OCI-LY1 (cell line): ENCODE results near the gene AFF2.

Source experiments
- H2AFZ ChIP-seq: fragments of 200-600 bp; sonication (generic), shearing (Covaris generic); 2 replicates; pipeline ENCODE4 v1.6.0; 2014; ENCODE audit warnings: antibody characterized with exemption, mild to moderate bottlenecking, low read length
- H3F3A ChIP-seq: fragments of 200-600 bp; sonication (generic), shearing (Covaris generic); 2 replicates; pipeline ENCODE4 v1.6.0; 2014; ENCODE audit warnings: mild to moderate bottlenecking, antibody characterized with exemption, low read length, moderate library complexity; ENCODE audit not compliant: insufficient read depth
- H3K27ac ChIP-seq: fragments of 200-600 bp; sonication (generic); 2 replicates; pipeline ENCODE4 v1.5.1; 2014; ENCODE audit warnings: low read length, mixed run types, mild to moderate bottlenecking, low read depth; ENCODE audit not compliant: poor library complexity, severe bottlenecking
- H3K27me3 ChIP-seq: fragments of 200-600 bp; sonication (generic); 2 replicates; pipeline ENCODE4 v1.6.0; 2014; ENCODE audit warnings: antibody characterized with exemption, mild to moderate bottlenecking, low read length, moderate library complexity; ENCODE audit not compliant: insufficient read depth
- H3K36me3 ChIP-seq: fragments of 200-600 bp; sonication (generic); 2 replicates; pipeline ENCODE4 v1.6.1; 2014; ENCODE audit warnings: mild to moderate bottlenecking, antibody characterized with exemption, low read length, moderate library complexity, mixed read lengths; ENCODE audit not compliant: insufficient read depth
- H3K4me1 ChIP-seq: fragments of 200-600 bp; sonication (generic); 2 replicates; pipeline ENCODE4 v1.5.1; 2014; ENCODE audit warnings: mild to moderate bottlenecking, low read length, moderate library complexity; ENCODE audit not compliant: insufficient read depth, severe bottlenecking
- H3K4me2 ChIP-seq: fragments of 200-600 bp; sonication (generic), shearing (Covaris generic); 2 replicates; pipeline ENCODE4 v1.6.1; 2014; ENCODE audit warnings: low read length
- H3K4me3 ChIP-seq: fragments of 200-600 bp; sonication (generic); 2 replicates; pipeline ENCODE4 v1.5.1; 2014; ENCODE audit warnings: low read length, low read depth, mild to moderate bottlenecking, mixed read lengths; ENCODE audit not compliant: poor library complexity, severe bottlenecking
- H3K79me2 ChIP-seq: fragments of 200-600 bp; shearing (Covaris generic); 2 replicates; pipeline ENCODE4 v1.6.1; 2016; ENCODE audit warnings: mixed run types, low read length, mixed read lengths; ENCODE audit not compliant: insufficient read depth
- H3K9ac ChIP-seq: fragments of 200-600 bp; sonication (generic), shearing (Covaris generic); 2 replicates; pipeline ENCODE4 v1.6.1; 2014; ENCODE audit warnings: mild to moderate bottlenecking, low read length, mixed read lengths
- H3K9me2 ChIP-seq: fragments of 200-600 bp; sonication (generic), shearing (Covaris generic); 2 replicates; pipeline ENCODE4 v1.6.1; 2014; ENCODE audit warnings: low read depth, mild to moderate bottlenecking, low read length, mixed read lengths
- H3K9me3 ChIP-seq: fragments of 200-600 bp; shearing (Covaris generic); 2 replicates; pipeline ENCODE4 v1.6.1; 2014; ENCODE audit warnings: low read length, mixed read lengths
- H4K20me1 ChIP-seq: fragments of 200-600 bp; sonication (generic), shearing (Covaris generic); 2 replicates; pipeline ENCODE4 v1.6.0; 2016; ENCODE audit warnings: mild to moderate bottlenecking, low read length; ENCODE audit not compliant: insufficient read depth
- CTCF ChIP-seq: fragments of 200-600 bp; sonication (generic), shearing (Covaris generic); IDR thresholded peaks from 2 replicates; pipeline ENCODE4 v1.5.1; 2017; ENCODE audit warnings: mild to moderate bottlenecking, antibody characterized with exemption, low read length, moderate library complexity, mixed read lengths
- EZH2 ChIP-seq: fragments of 200-600 bp; sonication (generic), shearing (Covaris generic); IDR thresholded peaks from 2 replicates; pipeline ENCODE4 v1.8.0; 2017; ENCODE audit warnings: borderline replicate concordance, mixed run types, mild to moderate bottlenecking, antibody characterized with exemption, low read length, moderate library complexity, mixed read lengths

Gene AFF2

GRCh38 chrX:148593987-148594386, 93.6 kb downstream of the AFF2 start:
- Histone ChIP-seq H3K36me3 (no peaks in the 10 kb centered on the region), H3K27ac (peak overlapping the region; percentile 83), H3K4me2 (peak overlapping the region; percentile 37; the same call in 1 of the 2 replicates), H3K9me3 (no peaks in the 10 kb centered on the region), H3K9ac (0 out of 2 replicates have a peak overlapping the region, but pooled peaks have one; percentile 15), H4K20me1 (no peaks in the 10 kb centered on the region), H3K4me3 (no peak overlapping the region), H3F3A (no peaks in the 10 kb centered on the region), H3K79me2 (peaks cover 8% of the 10 kb centered on the region; the same call in 1 of the 2 replicates), H3K9me2 (no peaks in the 10 kb centered on the region), H3K4me1 (peaks cover 84% of the 10 kb centered on the region), H3K27me3 (no peaks in the 10 kb centered on the region), H2AFZ (no peak overlapping the region)
- no peak for TF ChIP-seq CTCF
- TF ChIP-seq EZH2 = no peak

GRCh38 chrX:148599404-148599803, 99.0 kb downstream of the AFF2 start:
- H2AFZ ChIP-seq = no peak overlapping the region
- peak overlapping the region; percentile 29; the same call in 1 of the 2 replicates for H3K9ac ChIP-seq
- no peaks in the 10 kb centered on the region for H3K9me3 ChIP-seq
- no peaks in the 10 kb centered on the region for H4K20me1 ChIP-seq
- H3K36me3 ChIP-seq = no peaks in the 10 kb centered on the region
- no peaks in the 10 kb centered on the region for H3F3A ChIP-seq
- H3K27me3 ChIP-seq = no peaks in the 10 kb centered on the region
- H3K4me3 ChIP-seq = no peak overlapping the region
- H3K9me2 ChIP-seq = no peaks in the 10 kb centered on the region
- peaks cover 71% of the 10 kb centered on the region for H3K4me1 ChIP-seq
- peak overlapping the region; percentile 57 for H3K4me2 ChIP-seq
- peak overlapping the region; percentile 66 for H3K27ac ChIP-seq
- peaks cover 37% of the 10 kb centered on the region for H3K79me2 ChIP-seq
- TF ChIP-seq CTCF = no peak
- no peak for TF ChIP-seq EZH2

GRCh38 chrX:148600131-148600530, 99.7 kb downstream of the AFF2 start:
- peak overlapping the region; percentile 57; the same call in 1 of the 2 replicates for H3K4me2 ChIP-seq
- H3K9me2 ChIP-seq = no peaks in the 10 kb centered on the region
- no peak overlapping the region for H2AFZ ChIP-seq
- H4K20me1 ChIP-seq = no peaks in the 10 kb centered on the region
- H3F3A ChIP-seq = no peaks in the 10 kb centered on the region
- no peak overlapping the region for H3K4me3 ChIP-seq
- H3K9me3 ChIP-seq = no peaks in the 10 kb centered on the region
- no peak overlapping the region; the same call in 1 of the 2 replicates for H3K9ac ChIP-seq
- H3K27ac ChIP-seq = peak overlapping the region; percentile 66
- no peaks in the 10 kb centered on the region for H3K27me3 ChIP-seq
- peaks cover 33% of the 10 kb centered on the region for H3K79me2 ChIP-seq
- H3K4me1 ChIP-seq = peaks cover 70% of the 10 kb centered on the region
- TF ChIP-seq EZH2 (no peak), CTCF (no peak)
- no peaks in the 10 kb centered on the region for H3K36me3 ChIP-seq
